ENCODE results near the gene WDR33.
"Not testable (repeated sequence)": the region's sequence is repeated elsewhere in the genome, so short reads cannot be mapped to it uniquely, and the experiment has no call there.

Gene WDR33

GRCh38 chr2:127796389-127796788 is 14.6 kb downstream of the WDR33 start:
- Histone ChIP-seq H3K9me3 (ENCODE audit: control insufficient read depth, insufficient read depth, low read depth, low read length) (no peaks in the 10 kb centered on the region), H3K27ac (ENCODE audit: extremely low read depth, low read depth, low read length) (no peak overlapping the region), H3K36me3 (ENCODE audit: control insufficient read depth in 2 of 2, insufficient read depth in 1 of 2, low read length in 2 of 2) (peaks cover 9 to 23% of the 10 kb centered on the region in 2 experiments; a peak in 2 of 3 replicates), H3K4me3 (ENCODE audit: low read depth, low read length) (no peak overlapping the region), H3K4me1 (ENCODE audit: control insufficient read depth, insufficient read depth, low read length) (peaks cover 7% of the 10 kb centered on the region; the same call in 1 of the 2 replicates)
- TF ChIP-seq ZNF138 (tag by site-specific recombination; IDR thresholded peaks at IDR 0.05; ENCODE audit: borderline replicate concordance): no peak
- TF ChIP-seq ZNF529 (tag by site-specific recombination; IDR thresholded peaks at IDR 0.05; ENCODE audit: insufficient replicate concordance): no peak
- TF ChIP-seq ZNF248 (tag by site-specific recombination; IDR thresholded peaks at IDR 0.05): no peak
- no peak for TF ChIP-seq ZNF350 (tag by site-specific recombination; IDR thresholded peaks at IDR 0.05)
- TF ChIP-seq OVOL3 (tag by site-specific recombination; IDR thresholded peaks at IDR 0.05): no peak
- ChIA-PET POLR2A (no interaction called here), CTCF (interaction anchor here (0.7 kb wide), 1 partner anchor 54 kb away, joined by 3 read pairs; no protein-coding TSS in a partner anchor)

- H3K27ac ChIP-seq (ENCODE audit: extremely low read depth, low read depth, low read length); H3K9me3 ChIP-seq (ENCODE audit: control insufficient read depth, insufficient read depth, low read depth, low read length); H3K4me3 ChIP-seq (ENCODE audit: low read depth, low read length); H3K4me1 ChIP-seq (ENCODE audit: control insufficient read depth, insufficient read depth, low read length): not testable (repeated sequence)
- CTCF ChIA-PET: interaction anchor here (0.7 kb wide), 1 partner anchor 18 kb away, joined by 3 read pairs; no protein-coding TSS in a partner anchor
- POLR2A ChIA-PET: interaction anchor here (0.7 kb wide), 1 partner anchor 15 kb away, joined by 4 read pairs; no protein-coding TSS in a partner anchor
- H3K36me3 ChIP-seq (ENCODE audit: control insufficient read depth in 2 of 2, insufficient read depth in 1 of 2, low read length in 2 of 2): peaks cover 5 to 13% of the 10 kb centered on the region in 2 experiments; a peak in 2 of 3 replicates
Measured at GRCh38 chr2:127794901-127795300, 16.1 kb downstream of the WDR33 start.

- POLR2A ChIA-PET: no interaction called here
- no peak overlapping the region for H3K4me3 ChIP-seq (ENCODE audit: low read depth, low read length)
- H3K4me1 ChIP-seq (ENCODE audit: control insufficient read depth, insufficient read depth, low read length): no peaks in the 10 kb centered on the region
- peaks cover 5 to 12% of the 10 kb centered on the region in 2 experiments; a peak in 2 of 3 replicates for H3K36me3 ChIP-seq (ENCODE audit: control insufficient read depth in 2 of 2, insufficient read depth in 1 of 2, low read length in 2 of 2)
- CTCF ChIA-PET: interaction anchor here (0.6 to 0.7 kb wide), 2 partner anchors 318 to 485 kb away, joined by 3 to 4 read pairs; no protein-coding TSS in a partner anchor
- TF ChIP-seq TSHZ1 (tag by site-specific recombination; IDR thresholded peaks at IDR 0.05; ENCODE audit: borderline replicate concordance) (no peak), PRDM1 (tag by site-specific recombination; IDR thresholded peaks at IDR 0.05) (no peak), ELK4 (IDR thresholded peaks at IDR 0.05; ENCODE audit: borderline replicate concordance, low read depth, low read length) (no peak), KLF8 (tag by site-specific recombination; IDR thresholded peaks at IDR 0.05) (no peak), EGR2 (tag by site-specific recombination; IDR thresholded peaks at IDR 0.05; ENCODE audit: low read depth) (no peak), TCF7L2 (IDR thresholded peaks at IDR 0.05; ENCODE audit: borderline replicate concordance, low read depth, low read length) (no peak), MYNN (tag by site-specific recombination; IDR thresholded peaks at IDR 0.05; ENCODE audit: borderline replicate concordance) (no peak), SCRT1 (tag by site-specific recombination; IDR thresholded peaks at IDR 0.05; ENCODE audit: borderline replicate concordance) (no peak), SP7 (tag by site-specific recombination; IDR thresholded peaks at IDR 0.05) (no peak), ZNF544 (tag by site-specific recombination; IDR thresholded peaks at IDR 0.05) (no peak), ZNF202 (tag by site-specific recombination; IDR thresholded peaks at IDR 0.05; ENCODE audit: borderline replicate concordance) (no peak), IKZF3 (tag by site-specific recombination; IDR thresholded peaks at IDR 0.05) (no peak), ZNF148 (tag by site-specific recombination; IDR thresholded peaks at IDR 0.05; ENCODE audit: borderline replicate concordance) (no peak), ZNF366 (tag by site-specific recombination; conservative IDR thresholded peaks at IDR 0.05) (no peak), SP3 (tag by site-specific recombination; IDR thresholded peaks at IDR 0.05) (no peak), ZNF114 (tag by site-specific recombination; IDR thresholded peaks at IDR 0.05) (no peak), ZNF792 (tag by site-specific recombination; IDR thresholded peaks at IDR 0.05) (no peak), GLI2 (tag by site-specific recombination; IDR thresholded peaks at IDR 0.05; ENCODE audit: borderline replicate concordance, low read depth) (no peak), ZFP3 (tag by site-specific recombination; IDR thresholded peaks at IDR 0.05; ENCODE audit: low read depth) (no peak), ZNF132 (tag by site-specific recombination; IDR thresholded peaks at IDR 0.05; ENCODE audit: borderline replicate concordance) (no peak)
- H3K27ac ChIP-seq (ENCODE audit: extremely low read depth, low read depth, low read length): no peak overlapping the region
- H3K9me3 ChIP-seq (ENCODE audit: control insufficient read depth, insufficient read depth, low read depth, low read length): no peaks in the 10 kb centered on the region
Measured at GRCh38 chr2:127792805-127793204, 18.2 kb downstream of the WDR33 start.

All from HEK293 (cell line).